HCT116 (cell line): ENCODE data around the gene TCOF1. TPM values are rescaled to one million over a fixed set of nuclear protein-coding genes. Genes with fewer than 3 reads are reported as not detected.

ENCODE experiments used
- ATAC-seq: fragments of 200-7000 bp; cut with Tn5 transposase; 2 replicates; pipeline ENCODE4 v1.9.1; 2020; ENCODE audit warnings: mild to moderate bottlenecking, moderate library complexity
- BruUV-seq: library from RNA; stranded (reverse); fragments of 400-500 nt; replicated peaks from 2 replicates; lab custom pipeline; 2021; lab: Mats Ljungman, UMichigan
- CTCF ChIA-PET: fragments of 300-600 bp; sonication (Branson Sonifier 250); formaldehyde crosslinking; loops from one replicate; lab custom pipeline; 2021; ENCODE audit warnings: antibody characterized with exemption; lab: Charles Lee
- POLR2A ChIA-PET: fragments of 300-600, 350-600 bp; sonication (Branson Sonifier 250); formaldehyde crosslinking; loops from one replicate; lab custom pipeline; 2021; ENCODE audit warnings: antibody characterized with exemption; lab: Charles Lee
- RAD21 ChIA-PET, 2 experiments: fragments of 300-600 bp; sonication (Branson Sonifier 250); formaldehyde crosslinking; loops; one replicate each; lab custom pipeline; 2023; ENCODE audit warnings: low total read pairs in 2 of 2; ENCODE audit not compliant: uncharacterized antibody in 2 of 2, unreplicated experiment in 2 of 2, low non-redundant PET in 1 of 2; lab: Charles Lee
- DNase-seq: peaks from one replicate; pipeline ENCODE4 v3.0.0-alpha.2; 2010; ENCODE audit warnings: low read depth, low spot score
- H2AFZ ChIP-seq: fragments of 200-600 bp; shearing (Covaris generic), sonication (generic); 2 replicates; pipeline ENCODE4 v1.6.1; 2017; ENCODE audit warnings: low read depth, mixed run types, mixed read lengths, antibody characterized with exemption, low read length; ENCODE audit not compliant: poor library complexity, severe bottlenecking
- H3K27ac ChIP-seq: 2 replicates; pipeline ENCODE4 v1.5.1; 2012; ENCODE audit warnings: low read depth, low read length
- H3K27me3 ChIP-seq: fragments of 200-600 bp; sonication (generic); 2 replicates; pipeline ENCODE4 v1.6.1; 2016; ENCODE audit warnings: mixed run types, low read length, mixed read lengths; ENCODE audit not compliant: insufficient read depth
- H3K36me3 ChIP-seq, 2 experiments: fragments of 200-500 bp in 1 of 2; fragments of 200-600 bp in 1 of 2; sonication (Bioruptor generic) in 1 of 2; sonication (generic) in 1 of 2; 2 replicates each; pipeline versions ENCODE4 v1.5.1 to v1.6.1; 2014 to 2016; ENCODE audit warnings: low read length in 2 of 2, inconsistent platforms in 1 of 2, mixed read lengths in 1 of 2, mixed run types in 1 of 2; ENCODE audit not compliant: insufficient read depth in 2 of 2, control insufficient read depth in 1 of 2
- H3K4me1 ChIP-seq, 2 experiments: fragments of 200-600 bp in 1 of 2; sonication (generic) in 1 of 2; 2 replicates each; pipeline versions ENCODE4 v1.5.1 to v1.6.1; 2012 to 2017; ENCODE audit warnings: low read length in 2 of 2, inconsistent platforms in 1 of 2, mild to moderate bottlenecking in 1 of 2, mixed read lengths in 1 of 2, mixed run types in 1 of 2, moderate library complexity in 1 of 2; ENCODE audit not compliant: insufficient read depth in 2 of 2, control insufficient read depth in 1 of 2
- H3K4me2 ChIP-seq: fragments of 200-600 bp; sonication (generic); 2 replicates; pipeline ENCODE4 v1.6.1; 2017; ENCODE audit warnings: mixed run types, low read length, mixed read lengths
- H3K4me3 ChIP-seq, 2 experiments: fragments of 200-600 bp in 1 of 2; sonication (generic) in 1 of 2; replicated peaks in 1 of 2; 2 replicates each; pipeline ENCODE4 v1.5.1; 2011 to 2016; ENCODE audit warnings: low read length in 2 of 2, control low read depth in 1 of 2, low read depth in 1 of 2, mild to moderate bottlenecking in 1 of 2, mixed read lengths in 1 of 2, mixed run types in 1 of 2
- H3K79me2 ChIP-seq: fragments of 200-600 bp; sonication (generic); 2 replicates; pipeline ENCODE4 v1.6.1; 2017; ENCODE audit warnings: mild to moderate bottlenecking, mixed run types, low read length, moderate library complexity, mixed read lengths; ENCODE audit not compliant: insufficient read depth
- H3K9ac ChIP-seq: fragments of 200-600 bp; sonication (generic); 2 replicates; pipeline ENCODE4 v1.6.1; 2016; ENCODE audit warnings: low read length, mixed read lengths
- H3K9me2 ChIP-seq: fragments of 200-600 bp; sonication (generic), shearing (Covaris generic); 2 replicates; pipeline ENCODE4 v1.6.1; 2017; ENCODE audit warnings: mixed run types, mild to moderate bottlenecking, moderate library complexity; ENCODE audit not compliant: insufficient read depth
- H3K9me3 ChIP-seq, 2 experiments: fragments of 200-500 bp in 1 of 2; fragments of 200-600 bp in 1 of 2; sonication (Bioruptor generic) in 1 of 2; sonication (generic) in 1 of 2; 2 replicates each; pipeline ENCODE4 v1.6.1; 2014 to 2017; ENCODE audit warnings: low read length in 2 of 2, mixed read lengths in 2 of 2, inconsistent platforms in 1 of 2, low read depth in 1 of 2, mild to moderate bottlenecking in 1 of 2, mixed run types in 1 of 2, moderate library complexity in 1 of 2; ENCODE audit not compliant: control insufficient read depth in 1 of 2, insufficient read depth in 1 of 2
- H4K20me1 ChIP-seq: fragments of 200-600 bp; sonication (generic), shearing (Covaris generic); 2 replicates; pipeline ENCODE4 v1.6.1; 2017; ENCODE audit warnings: mixed run types, mild to moderate bottlenecking, moderate library complexity; ENCODE audit not compliant: insufficient read depth
- CBX3 ChIP-seq: IDR thresholded peaks from 2 replicates; pipeline ENCODE4 v1.6.1; 2012; ENCODE audit warnings: low read depth
- CEBPB ChIP-seq: IDR thresholded peaks from 2 replicates; pipeline ENCODE4 v1.6.1; 2012; ENCODE audit warnings: low read depth
- CTCF ChIP-seq, 3 experiments: fragments of 200-600 bp in 1 of 3; sonication (generic) in 1 of 3; IDR thresholded peaks in 2 of 3; conservative IDR thresholded peaks in 1 of 3; 2 replicates each; pipeline ENCODE4 v1.5.1; 2012 to 2017; ENCODE audit warnings: low read depth in 2 of 3, low read length in 2 of 3, antibody characterized with exemption in 1 of 3, borderline replicate concordance in 1 of 3, control low read depth in 1 of 3, mild to moderate bottlenecking in 1 of 3, mixed read lengths in 1 of 3, mixed run types in 1 of 3, moderate library complexity in 1 of 3; ENCODE audit not compliant: insufficient read depth in 1 of 3
- EGR1 ChIP-seq: IDR thresholded peaks from 2 replicates; pipeline ENCODE4 v1.6.1; 2012; ENCODE audit warnings: low read depth
- EZH2 ChIP-seq: fragments of 200-600 bp; sonication (generic); IDR thresholded peaks from 2 replicates; pipeline ENCODE4 v1.6.1; 2017; ENCODE audit warnings: antibody characterized with exemption, mixed run types
- FOSL1 ChIP-seq: IDR thresholded peaks from 2 replicates; pipeline ENCODE4 v1.6.1; 2012; ENCODE audit warnings: low read depth
- JUND ChIP-seq: IDR thresholded peaks from 2 replicates; pipeline ENCODE4 v1.6.1; 2012
- RAD21 ChIP-seq: IDR thresholded peaks from 2 replicates; pipeline ENCODE4 v1.6.1; 2012; ENCODE audit warnings: low read depth, mild to moderate bottlenecking
- SIN3A ChIP-seq: IDR thresholded peaks from 2 replicates; pipeline ENCODE4 v1.6.1; 2012; ENCODE audit warnings: low read depth
- TCF7L2 ChIP-seq: IDR thresholded peaks from 2 replicates; pipeline ENCODE4 v1.7.0; 2011; ENCODE audit warnings: borderline replicate concordance, inconsistent platforms; ENCODE audit not compliant: insufficient read depth, insufficient read length; ENCODE audit errors: extremely low read depth
- ZFX ChIP-seq: fragments of 450-650 bp; IDR thresholded peaks from 2 replicates; pipeline ENCODE4 v1.6.1; 2017
- ZNF274 ChIP-seq: fragments of 200-500 bp; sonication (Bioruptor generic); IDR thresholded peaks from 2 replicates; pipeline ENCODE4 v1.6.1; 2014; ENCODE audit warnings: mild to moderate bottlenecking, low read depth, low read length, inconsistent platforms
- intact Hi-C: fragments of 100-400 bp; cut with micrococcal nuclease; formaldehyde crosslinking; loops from 2 replicates; pipeline ENCODE4 v1.10.0; 2022
- total RNA-seq: library from RNA; stranded (reverse); gene quantifications from one replicate; pipeline ENCODE4 v1.2.1, GENCODE V29; 2021; ENCODE audit not compliant: unreplicated experiment
- TF ChIP-seq, protein P1 (sequence below): IDR thresholded peaks from 2 replicates; pipeline ENCODE4 v1.6.1; 2012

The TCOF1 gene
- total RNA-seq, 1 experiment from 2014 or later = 94.7 TPM

GRCh38 chr5:150353032-150353675 lies 4.3 kb upstream of the TCOF1 start:
- H3K4me1 ChIP-seq = peaks cover 6 to 15% of the 10 kb centered on the region in 2 experiments; a peak in 3 of 4 replicates
- no peak overlapping the region for H3K27ac ChIP-seq
- no TSS peak for BruUV-seq
- H3K9ac ChIP-seq = no peak overlapping the region
- intact Hi-C loops = loop anchor here (10.0 kb wide), 1 partner anchor 348 kb away; the partner anchor contains the start of genes HMGXB3 and TIGD6
- no peak overlapping the region for H3K4me2 ChIP-seq
- no peaks in the 10 kb centered on the region for H3K27me3 ChIP-seq
- no peaks in the 10 kb centered on the region for H3K9me2 ChIP-seq
- ChIA-PET CTCF (no interaction called here), POLR2A (no interaction called here), RAD21 (no interaction called here)
- peaks cover 7% of the 10 kb centered on the region for H3K79me2 ChIP-seq
- no peak overlapping the region for H2AFZ ChIP-seq
- H3K36me3 ChIP-seq = no peaks in the 10 kb centered on the region
- H3K4me3 ChIP-seq = no peak overlapping the region
- H4K20me1 ChIP-seq = no peaks in the 10 kb centered on the region
- TF ChIP-seq FOSL1 (no peak), ZFX (no peak), CTCF (IDR thresholded peaks at IDR 0.05 in 2 of 3, conservative IDR thresholded peaks at IDR 0.05 in 1 of 3; ENCODE audit: borderline replicate concordance in 1 of 3, insufficient read depth in 1 of 3, low read depth in 2 of 3, low read length in 2 of 3) (peak in 1 of 3 experiments; percentile 15; a peak in 1 of 6 replicates)
- TF ChIP-seq, protein P1, sequence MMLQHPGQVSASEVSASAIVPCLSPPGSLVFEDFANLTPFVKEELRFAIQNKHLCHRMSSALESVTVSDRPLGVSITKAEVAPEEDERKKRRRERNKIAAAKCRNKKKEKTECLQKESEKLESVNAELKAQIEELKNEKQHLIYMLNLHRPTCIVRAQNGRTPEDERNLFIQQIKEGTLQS = no peak
- no peaks in the 10 kb centered on the region for H3K9me3 ChIP-seq
- DNase-seq = no peak
- ATAC-seq = no peak

GRCh38 chr5:150355791-150356190 lies 1.7 kb upstream of the TCOF1 start:
- Histone ChIP-seq H3K9me2 (no peaks in the 10 kb centered on the region), H3K27me3 (no peaks in the 10 kb centered on the region), H3K4me3 (no peak overlapping the region), H3K36me3 (peaks cover 0 to 14% of the 10 kb centered on the region in 2 experiments; a peak in 2 of 4 replicates), H3K27ac (no peak overlapping the region), H3K9me3 (no peaks in the 10 kb centered on the region), H3K79me2 (peaks cover 33% of the 10 kb centered on the region), H2AFZ (no peak overlapping the region), H3K4me2 (no peak overlapping the region), H3K4me1 (peaks cover 4 to 17% of the 10 kb centered on the region in 2 experiments; a peak in 3 of 4 replicates), H3K9ac (no peak overlapping the region), H4K20me1 (no peaks in the 10 kb centered on the region)
- DNase-seq (no peak), ATAC-seq (no peak)
- intact Hi-C loops = loop anchor here (5.0 to 10.0 kb wide), 2 partner anchors 82 to 351 kb away; partner anchors contain the start of genes HMGXB3 and TIGD6
- ChIA-PET CTCF (no interaction called here), POLR2A (no interaction called here), RAD21 (no interaction called here)
- BruUV-seq = no TSS peak
- TF ChIP-seq SIN3A = no peak
- no peak for TF ChIP-seq RAD21
- TF ChIP-seq JUND = no peak
- TF ChIP-seq EZH2 = no peak
- no peak for TF ChIP-seq CTCF (IDR thresholded peaks at IDR 0.05 in 2 of 3, conservative IDR thresholded peaks at IDR 0.05 in 1 of 3; ENCODE audit: borderline replicate concordance in 1 of 3, insufficient read depth in 1 of 3, low read depth in 2 of 3, low read length in 2 of 3)
- TF ChIP-seq ZNF274 = no peak
- TF ChIP-seq CEBPB = no peak
- TF ChIP-seq CBX3 = no peak
- no peak for TF ChIP-seq TCF7L2
- TF ChIP-seq EGR1 = no peak
